Measurements from ENCODE around the gene DPY30.

The DPY30 gene

DNA sequence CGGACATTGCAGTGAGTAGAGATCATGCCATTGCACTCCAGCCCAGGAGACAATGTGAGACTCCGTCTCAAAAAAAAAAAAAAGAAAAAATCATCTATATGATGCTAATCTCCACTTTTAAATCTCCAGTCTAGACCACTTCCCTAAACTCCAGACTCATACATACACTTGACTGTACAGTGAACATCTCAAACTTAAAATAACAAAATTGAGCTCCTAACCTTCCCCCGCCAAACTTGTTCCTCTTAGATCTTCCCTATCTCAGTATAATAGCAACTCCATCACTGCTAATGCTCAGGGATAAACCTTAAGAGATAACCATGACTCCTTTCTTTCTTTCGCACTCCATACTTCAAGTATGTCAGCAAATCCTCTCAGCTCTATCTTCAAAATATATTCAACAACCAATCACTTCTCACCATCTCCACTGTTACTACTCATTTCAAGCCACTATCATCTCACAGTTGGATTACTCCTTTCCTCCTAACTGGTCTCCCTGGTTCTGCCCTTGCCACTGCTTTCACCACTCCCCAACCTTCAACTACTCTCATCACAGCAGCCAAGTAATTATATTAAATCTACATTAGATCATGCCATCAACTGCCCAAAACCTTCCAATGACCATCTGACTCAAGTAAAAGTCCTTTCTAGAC lies 40.7 kb downstream of the DPY30 start:
- TF ChIP-seq TAF1 (IDR thresholded peaks at IDR 0.05; ENCODE audit: low read depth, low read length) = no peak
- TF ChIP-seq POU2F2 (IDR thresholded peaks at IDR 0.05; ENCODE audit: low read depth, low read length) = no peak
- TF ChIP-seq POLR2A (IDR thresholded peaks at IDR 0.05; ENCODE audit: low read depth, low read length) = no peak
- TF ChIP-seq POLR2AphosphoS5 (IDR thresholded peaks at IDR 0.05; ENCODE audit: low read depth, low read length) = no peak
- TF ChIP-seq SPI1 (IDR thresholded peaks at IDR 0.05; ENCODE audit: low read depth, low read length) = peak; percentile 62
- TF ChIP-seq PAX5 (IDR thresholded peaks at IDR 0.05; ENCODE audit: insufficient read depth, low read length, severe bottlenecking) = no peak
- no peak for DNase-seq (ENCODE audit: insufficient read length, low spot score)
- peak; percentile 63 for FAIRE-seq

DNA sequence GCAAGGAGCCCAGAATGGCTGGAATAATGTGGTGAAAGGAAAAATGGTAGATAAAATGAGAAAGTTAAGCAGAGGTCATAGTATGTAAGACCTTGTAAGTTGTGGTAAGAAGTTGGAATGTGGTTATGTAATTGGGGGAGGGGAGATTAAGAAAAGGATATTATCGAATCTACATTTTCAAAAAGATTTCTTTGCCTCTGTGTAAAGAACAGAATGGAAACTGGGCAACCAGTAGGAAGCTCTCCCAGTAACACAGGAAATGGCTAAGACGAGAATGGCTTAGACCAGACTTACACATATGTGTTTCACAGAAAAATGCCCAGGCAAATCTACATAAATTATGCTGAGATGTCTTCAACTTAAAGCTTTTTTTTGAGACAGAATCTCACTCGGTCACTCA lies 42.0 kb downstream of the DPY30 start:
- DNase-seq (ENCODE audit: insufficient read length, low spot score) (no peak), FAIRE-seq (peak; percentile 28)
- no peak for TF ChIP-seq SPI1 (IDR thresholded peaks at IDR 0.05; ENCODE audit: low read depth, low read length)
- TF ChIP-seq POLR2AphosphoS5 (IDR thresholded peaks at IDR 0.05; ENCODE audit: low read depth, low read length) = no peak
- no peak for TF ChIP-seq POLR2A (IDR thresholded peaks at IDR 0.05; ENCODE audit: low read depth, low read length)
- no peak for TF ChIP-seq POU2F2 (IDR thresholded peaks at IDR 0.05; ENCODE audit: low read depth, low read length)
- no peak for TF ChIP-seq PAX5 (IDR thresholded peaks at IDR 0.05; ENCODE audit: insufficient read depth, low read length, severe bottlenecking)
- no peak for TF ChIP-seq TAF1 (IDR thresholded peaks at IDR 0.05; ENCODE audit: low read depth, low read length)

DNA sequence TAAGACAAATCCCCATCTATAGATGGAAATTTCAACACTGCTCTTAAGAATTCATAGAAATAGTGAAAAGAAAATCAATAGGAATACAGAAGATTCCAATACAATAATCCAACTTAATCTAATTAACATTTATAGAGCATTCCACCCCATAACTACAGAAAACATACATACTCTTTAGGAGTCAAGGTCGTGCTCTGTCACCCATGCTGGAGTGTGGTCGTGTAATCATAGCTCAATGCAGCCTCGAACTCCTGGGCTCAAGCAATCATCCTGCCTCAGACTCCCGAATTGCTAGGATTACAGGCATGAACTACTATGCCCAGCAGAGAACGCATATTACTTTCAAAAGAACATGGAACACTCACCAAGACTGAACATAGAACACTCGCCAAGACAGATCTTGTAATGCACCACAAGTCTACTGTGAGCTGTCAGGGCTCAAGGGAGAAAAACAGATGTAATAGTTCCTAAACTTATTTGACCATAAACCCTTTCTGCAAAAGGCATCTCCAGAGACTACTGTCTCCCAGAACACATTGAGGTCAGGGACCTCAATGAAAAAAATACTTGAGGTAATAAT lies 42.9 kb downstream of the DPY30 start:
- TF ChIP-seq TAF1 (IDR thresholded peaks at IDR 0.05; ENCODE audit: low read depth, low read length) (no peak), POLR2AphosphoS5 (IDR thresholded peaks at IDR 0.05; ENCODE audit: low read depth, low read length) (no peak), PAX5 (IDR thresholded peaks at IDR 0.05; ENCODE audit: insufficient read depth, low read length, severe bottlenecking) (no peak), POLR2A (IDR thresholded peaks at IDR 0.05; ENCODE audit: low read depth, low read length) (no peak), POU2F2 (IDR thresholded peaks at IDR 0.05; ENCODE audit: low read depth, low read length) (no peak), SPI1 (IDR thresholded peaks at IDR 0.05; ENCODE audit: low read depth, low read length) (no peak)
- DNase-seq (ENCODE audit: insufficient read length, low spot score) (no peak), FAIRE-seq (no peak)

DNA sequence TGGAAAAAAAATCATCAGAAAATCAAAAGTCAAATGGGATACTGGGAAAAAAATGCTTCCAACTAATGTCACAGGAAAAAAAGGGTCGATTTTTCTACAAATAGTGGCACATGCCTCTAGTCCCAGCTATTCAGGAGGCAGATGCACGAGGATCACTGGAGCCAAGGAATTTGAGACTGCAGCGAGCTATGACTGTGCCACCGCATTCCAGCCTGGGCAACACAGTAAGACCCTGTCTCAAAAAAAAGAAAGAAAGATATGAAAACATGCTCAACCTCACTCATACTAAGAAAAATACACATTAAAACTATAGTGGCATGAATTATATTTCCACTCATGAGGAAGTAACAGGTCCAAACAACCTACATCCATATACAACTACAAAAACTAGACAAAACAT lies 46.7 kb downstream of the DPY30 start:
- FAIRE-seq = no peak
- no peak for DNase-seq (ENCODE audit: insufficient read length, low spot score)
- no peak for TF ChIP-seq PAX5 (IDR thresholded peaks at IDR 0.05; ENCODE audit: insufficient read depth, low read length, severe bottlenecking)
- no peak for TF ChIP-seq POLR2AphosphoS5 (IDR thresholded peaks at IDR 0.05; ENCODE audit: low read depth, low read length)
- TF ChIP-seq POLR2A (IDR thresholded peaks at IDR 0.05; ENCODE audit: low read depth, low read length) = no peak
- no peak for TF ChIP-seq POU2F2 (IDR thresholded peaks at IDR 0.05; ENCODE audit: low read depth, low read length)

DNA sequence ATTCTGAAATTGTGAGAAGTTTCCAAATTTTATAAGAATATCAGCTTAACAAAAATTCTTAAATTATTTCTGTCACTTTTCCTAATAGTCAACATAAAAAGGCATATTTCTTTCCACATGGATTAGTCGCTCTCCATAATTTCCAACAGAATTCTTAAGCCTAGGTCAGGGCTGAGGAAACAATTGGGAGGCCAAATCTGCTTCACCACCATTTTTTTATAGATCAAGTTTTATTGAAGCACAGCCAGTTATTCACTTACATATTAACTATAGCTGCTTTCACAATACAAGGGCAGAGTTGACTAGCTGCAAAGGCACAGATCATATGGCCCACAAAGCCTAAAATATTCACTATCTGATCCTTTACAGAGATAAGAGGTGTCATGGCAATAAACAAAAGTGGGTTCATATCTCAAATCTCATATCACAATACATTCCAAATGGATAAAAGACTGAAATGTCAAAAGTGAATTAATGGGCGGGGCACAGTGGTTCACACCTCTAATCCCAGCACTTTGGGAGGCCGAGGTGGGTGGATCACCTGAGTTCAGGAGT lies 47.5 kb downstream of the DPY30 start:
- no peak for FAIRE-seq
- TF ChIP-seq POU2F2 (IDR thresholded peaks at IDR 0.05; ENCODE audit: low read depth, low read length) = no peak
- no peak for TF ChIP-seq POLR2AphosphoS5 (IDR thresholded peaks at IDR 0.05; ENCODE audit: low read depth, low read length)
- no peak for TF ChIP-seq POLR2A (IDR thresholded peaks at IDR 0.05; ENCODE audit: low read depth, low read length)
- no peak for TF ChIP-seq PAX5 (IDR thresholded peaks at IDR 0.05; ENCODE audit: insufficient read depth, low read length, severe bottlenecking)
- TF ChIP-seq TAF1 (IDR thresholded peaks at IDR 0.05; ENCODE audit: low read depth, low read length) = no peak
- TF ChIP-seq SPI1 (IDR thresholded peaks at IDR 0.05; ENCODE audit: low read depth, low read length) = no peak

DNA sequence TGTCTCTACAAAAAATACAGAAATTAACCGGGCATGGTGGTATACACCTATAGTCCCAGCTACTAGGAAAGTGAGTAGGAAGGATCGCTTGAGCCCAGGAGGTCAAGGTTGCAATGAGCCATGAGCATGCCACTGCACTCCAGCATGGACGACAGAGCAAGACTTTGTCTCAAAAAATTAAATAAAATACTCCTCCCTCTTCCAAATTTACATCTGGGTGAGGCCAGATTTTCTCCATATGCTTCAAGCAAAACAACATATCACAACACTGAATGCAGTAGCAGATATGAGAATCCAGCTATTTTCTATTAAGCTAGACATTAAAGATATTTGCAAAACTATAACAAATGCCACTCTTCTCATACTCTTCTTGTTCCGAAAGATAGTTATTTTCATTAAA lies 49.7 kb downstream of the DPY30 start:
- no peak for TF ChIP-seq SPI1 (IDR thresholded peaks at IDR 0.05; ENCODE audit: low read depth, low read length)
- TF ChIP-seq POLR2AphosphoS5 (IDR thresholded peaks at IDR 0.05; ENCODE audit: low read depth, low read length) = no peak
- TF ChIP-seq TAF1 (IDR thresholded peaks at IDR 0.05; ENCODE audit: low read depth, low read length) = no peak
- DNase-seq (ENCODE audit: insufficient read length, low spot score) (no peak), FAIRE-seq (no peak)

More for the DNA sequence above, 47.5 kb downstream of the DPY30 start:
- no peak for DNase-seq (ENCODE audit: insufficient read length, low spot score)

DNA sequence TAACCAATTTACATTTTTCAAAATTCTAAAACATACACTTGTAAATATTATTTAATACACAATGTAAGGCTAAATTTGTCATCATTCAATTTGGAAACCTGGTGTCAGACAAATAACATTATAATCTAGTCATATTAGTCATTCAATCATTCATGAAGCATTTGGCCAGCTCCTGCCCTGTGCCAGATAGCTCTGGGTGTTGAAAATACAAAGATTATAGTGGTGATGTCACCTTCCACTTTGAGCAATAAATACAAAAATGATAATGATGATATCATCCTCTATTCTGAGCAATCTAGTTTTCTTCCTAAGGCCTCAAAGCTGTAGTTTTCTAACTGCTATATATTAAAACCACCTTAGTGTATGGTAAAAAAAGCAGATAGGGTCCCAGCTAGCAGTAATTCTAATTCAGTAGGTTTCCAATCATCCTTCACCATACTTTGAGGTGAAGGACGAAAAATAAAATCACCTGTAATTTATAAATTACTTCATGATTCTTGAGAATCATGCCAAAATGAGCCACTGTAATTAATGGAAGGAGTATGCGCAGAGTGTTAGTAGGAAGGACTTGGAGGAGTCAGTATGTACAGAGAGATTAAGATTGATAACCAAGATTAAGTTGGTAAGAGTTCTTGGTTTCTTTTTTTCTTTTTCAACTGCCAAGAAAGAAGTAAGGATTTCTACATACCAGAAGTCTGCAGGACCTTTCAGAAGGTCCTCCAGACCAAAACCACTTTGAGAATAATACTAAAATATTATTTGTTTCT lies 52.0 kb downstream of the DPY30 start:
- TF ChIP-seq TAF1 (IDR thresholded peaks at IDR 0.05; ENCODE audit: low read depth, low read length) (no peak), POLR2A (IDR thresholded peaks at IDR 0.05; ENCODE audit: low read depth, low read length) (no peak), PAX5 (IDR thresholded peaks at IDR 0.05; ENCODE audit: insufficient read depth, low read length, severe bottlenecking) (no peak), POU2F2 (IDR thresholded peaks at IDR 0.05; ENCODE audit: low read depth, low read length) (no peak), SPI1 (IDR thresholded peaks at IDR 0.05; ENCODE audit: low read depth, low read length) (no peak), POLR2AphosphoS5 (IDR thresholded peaks at IDR 0.05; ENCODE audit: low read depth, low read length) (no peak)
- FAIRE-seq (peak; percentile 5), DNase-seq (ENCODE audit: insufficient read length, low spot score) (no peak)

DNA sequence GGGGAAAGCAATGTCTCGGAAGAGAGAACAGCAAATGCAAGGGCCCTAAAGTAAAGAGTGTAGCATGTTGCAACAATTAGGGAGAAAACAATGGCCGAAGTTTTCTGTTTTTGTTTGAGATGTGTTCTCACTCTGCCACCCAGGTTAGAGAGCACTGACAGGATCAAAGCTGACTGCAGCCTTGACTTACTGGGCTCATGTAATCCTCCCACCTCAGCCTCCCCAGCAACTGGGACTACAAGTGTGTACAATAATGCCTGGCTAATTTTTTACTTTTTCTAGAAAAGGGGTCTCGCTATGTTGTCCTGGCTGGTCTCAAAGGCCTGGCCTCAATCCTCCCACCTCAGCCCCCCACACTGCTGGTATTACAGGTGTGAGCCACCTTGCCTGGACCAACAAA lies 52.7 kb downstream of the DPY30 start:
- FAIRE-seq (peak; percentile 64), DNase-seq (ENCODE audit: insufficient read length, low spot score) (no peak)
- TF ChIP-seq PAX5 (IDR thresholded peaks at IDR 0.05; ENCODE audit: insufficient read depth, low read length, severe bottlenecking) (no peak), TAF1 (IDR thresholded peaks at IDR 0.05; ENCODE audit: low read depth, low read length) (no peak), POLR2AphosphoS5 (IDR thresholded peaks at IDR 0.05; ENCODE audit: low read depth, low read length) (no peak), POLR2A (IDR thresholded peaks at IDR 0.05; ENCODE audit: low read depth, low read length) (no peak), POU2F2 (IDR thresholded peaks at IDR 0.05; ENCODE audit: low read depth, low read length) (no peak)

DNA sequence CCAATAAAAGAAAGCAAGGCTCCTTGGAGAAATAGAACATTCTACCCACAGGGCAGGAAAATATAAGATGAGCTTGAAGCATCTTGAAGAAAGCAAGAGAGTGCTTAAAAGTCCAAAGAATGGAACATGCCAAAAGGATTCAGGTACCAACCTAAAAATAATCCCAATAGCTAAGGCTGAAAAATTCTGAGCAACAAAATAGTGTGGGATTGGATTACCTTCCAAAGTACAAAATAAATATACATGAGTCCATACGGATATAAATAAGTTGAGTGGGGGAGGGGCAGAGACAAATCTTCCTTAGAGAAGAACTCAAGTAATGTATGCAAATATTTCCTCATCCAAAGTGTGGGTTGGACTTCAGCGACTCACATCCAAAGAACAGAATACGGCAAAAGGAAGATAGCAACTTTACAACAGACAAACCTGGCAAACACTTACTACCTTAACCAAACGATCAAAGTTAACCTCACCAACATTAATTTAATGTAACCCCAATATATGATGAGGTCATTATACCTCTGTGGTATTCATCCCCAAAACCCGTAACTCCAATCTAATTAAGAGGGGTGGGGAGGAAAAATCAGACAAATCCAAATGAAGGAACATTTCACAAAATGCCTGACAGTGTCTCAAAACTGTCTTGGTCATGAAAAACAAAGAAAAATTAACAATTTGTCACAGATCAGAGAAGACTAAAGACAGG lies 55.7 kb downstream of the DPY30 start:
- FAIRE-seq (no peak), DNase-seq (ENCODE audit: insufficient read length, low spot score) (no peak)
- TF ChIP-seq POLR2A (IDR thresholded peaks at IDR 0.05; ENCODE audit: low read depth, low read length) = no peak
- no peak for TF ChIP-seq POLR2AphosphoS5 (IDR thresholded peaks at IDR 0.05; ENCODE audit: low read depth, low read length)
- TF ChIP-seq SPI1 (IDR thresholded peaks at IDR 0.05; ENCODE audit: low read depth, low read length) = no peak
- no peak for TF ChIP-seq TAF1 (IDR thresholded peaks at IDR 0.05; ENCODE audit: low read depth, low read length)
- TF ChIP-seq POU2F2 (IDR thresholded peaks at IDR 0.05; ENCODE audit: low read depth, low read length) = no peak
- TF ChIP-seq PAX5 (IDR thresholded peaks at IDR 0.05; ENCODE audit: insufficient read depth, low read length, severe bottlenecking) = no peak

Measured in GM12891 (cell line).